SH-SY5Y (cell line): Measurements from ENCODE around the gene GFRA3.

ENCODE experiments used
- GATA2 ChIP-seq: IDR thresholded peaks from 2 replicates; pipeline ENCODE4 v1.6.1; 2011; ENCODE audit warnings: mild to moderate bottlenecking, low read depth, low read length
- GATA3 ChIP-seq: IDR thresholded peaks from 2 replicates; pipeline ENCODE4 v1.6.1; 2011; ENCODE audit warnings: low read depth, mild to moderate bottlenecking, low read length, moderate library complexity

GFRA3 gene

GRCh38 chr5:138264183-138264582, 10.2 kb downstream of the GFRA3 start:
- no peak for TF ChIP-seq GATA2

- TF ChIP-seq GATA2 (no peak), GATA3 (no peak)
Measured at GRCh38 chr5:138263581-138263980, 10.8 kb downstream of the GFRA3 start.

- no peak for TF ChIP-seq GATA3
- TF ChIP-seq GATA2 = no peak
Measured at GRCh38 chr5:138258704-138259292, 15.6 kb downstream of the GFRA3 start.

GRCh38 chr5:138257583-138257982, 16.8 kb downstream of the GFRA3 start:
- TF ChIP-seq GATA3 (no peak), GATA2 (no peak)

- no peak for TF ChIP-seq GATA2
Measured at GRCh38 chr5:138252944-138253343, 21.5 kb downstream of the GFRA3 start.

GRCh38 chr5:138246822-138247221, 27.6 kb downstream of the GFRA3 start:
- TF ChIP-seq GATA2 = no peak
- no peak for TF ChIP-seq GATA3

- TF ChIP-seq GATA3 (no peak), GATA2 (no peak)
Measured at GRCh38 chr5:138246334-138246733, 28.1 kb downstream of the GFRA3 start.

GRCh38 chr5:138245717-138246116, 28.7 kb downstream of the GFRA3 start:
- TF ChIP-seq GATA2 = no peak
- TF ChIP-seq GATA3 = no peak

- TF ChIP-seq GATA2 = no peak
- TF ChIP-seq GATA3 = no peak
Measured at GRCh38 chr5:138243794-138244193, 30.6 kb downstream of the GFRA3 start.

GRCh38 chr5:138241688-138242571, 32.5 kb downstream of the GFRA3 start:
- no peak for TF ChIP-seq GATA2
- no peak for TF ChIP-seq GATA3

GRCh38 chr5:138240650-138241385, 33.6 kb downstream of the GFRA3 start:
- no peak for TF ChIP-seq GATA3
- no peak for TF ChIP-seq GATA2

- TF ChIP-seq GATA3 = no peak
- TF ChIP-seq GATA2 = no peak
Measured at GRCh38 chr5:138238034-138238433, 36.4 kb downstream of the GFRA3 start.

GRCh38 chr5:138234651-138235050, 39.8 kb downstream of the GFRA3 start:
- TF ChIP-seq GATA3 = no peak
- no peak for TF ChIP-seq GATA2

GRCh38 chr5:138233280-138233679, 41.1 kb downstream of the GFRA3 start:
- TF ChIP-seq GATA3 (no peak), GATA2 (no peak)
